Forelimb muscle (tissue), 1 donor: ENCODE measurements around the gene EIF5. TPM values are rescaled to one million over a fixed set of nuclear protein-coding genes. Genes with fewer than 3 reads are reported as not detected.

Experiments
- DNase-seq: peaks from one replicate; pipeline ENCODE4 v3.0.0-alpha.2; 2013; ENCODE audit warnings: low read depth
- polyA plus RNA-seq: library from polyadenylated mRNA; unstranded; fragments of 120-200 nt; gene quantifications from one replicate; pipeline ENCODE4 v1.2.1, GENCODE V29; 2013; ENCODE audit not compliant: insufficient read length

EIF5 gene
- polyA plus RNA-seq, 1 donor, result 205 TPM

DNA sequence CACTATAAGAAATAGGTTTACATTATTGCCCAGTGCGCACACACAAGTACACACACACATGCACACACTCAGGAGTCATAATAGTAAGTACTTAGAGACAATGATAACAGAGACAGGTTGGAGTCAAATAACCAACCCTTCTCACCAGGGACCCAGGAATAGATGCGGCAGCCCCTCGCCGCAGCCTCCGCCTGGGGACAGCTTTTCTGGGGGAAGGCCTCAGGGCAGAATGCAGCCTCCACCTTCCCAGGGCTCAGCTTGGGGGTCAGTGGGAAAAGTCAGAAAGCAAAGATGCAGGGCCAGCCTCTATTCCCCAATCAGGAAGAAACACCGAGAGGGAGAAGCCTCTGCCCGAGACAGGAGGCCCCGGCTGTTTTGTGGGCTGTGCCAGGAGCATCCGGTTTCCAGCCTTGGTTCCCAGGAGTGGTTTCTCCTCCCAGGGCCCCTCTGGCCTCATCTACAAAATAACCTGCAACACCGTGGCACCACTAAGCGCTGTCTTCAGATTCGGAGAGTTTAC is 23.4 kb upstream of the EIF5 start:
- DNase-seq, result no peak

DNA sequence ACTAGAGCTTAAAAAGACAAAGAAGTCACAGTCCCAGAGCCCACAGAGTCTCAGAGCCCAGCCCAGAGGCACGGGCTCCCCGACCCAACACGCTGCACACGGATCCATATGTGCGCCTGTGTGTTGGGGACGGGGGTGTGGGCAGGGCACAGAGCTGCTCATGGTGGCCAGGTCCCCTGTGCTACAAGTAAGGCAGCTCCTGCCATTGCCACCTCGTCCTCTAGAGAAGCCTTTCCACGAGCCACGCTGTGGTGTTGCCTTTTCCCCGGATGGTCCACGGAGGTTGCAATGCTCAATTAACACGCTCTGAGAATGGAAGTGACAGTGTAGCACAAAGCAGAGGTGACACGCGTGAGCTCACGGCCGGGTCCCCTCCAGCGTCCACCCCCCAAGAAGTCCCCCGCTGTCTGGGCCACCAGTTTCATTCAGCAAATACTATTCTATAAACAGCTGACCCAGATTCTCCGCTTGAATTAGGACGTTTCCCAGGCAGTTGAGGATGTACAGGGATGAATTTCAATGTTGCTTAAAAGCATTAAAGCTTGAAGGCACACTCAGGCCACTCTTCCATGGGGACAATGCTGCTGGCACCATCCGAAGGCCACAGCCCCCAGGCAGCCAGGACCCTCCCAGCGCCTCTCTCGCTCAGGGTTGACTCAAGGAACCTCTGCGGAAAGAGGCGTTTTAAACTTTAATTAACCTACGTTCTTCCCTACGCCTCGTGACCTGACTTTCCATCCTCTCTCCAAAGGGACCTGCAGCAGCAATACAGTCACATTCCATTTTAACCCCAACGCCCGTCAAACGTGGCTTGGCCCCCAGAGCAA is 22.7 kb upstream of the EIF5 start:
- no peak for DNase-seq

GRCh38 chr14:103312006-103312635 is 21.9 kb upstream of the EIF5 start:
- DNase-seq, result no peak

GRCh38 chr14:103313704-103314103 is 20.3 kb upstream of the EIF5 start:
- DNase-seq, result no peak

DNA sequence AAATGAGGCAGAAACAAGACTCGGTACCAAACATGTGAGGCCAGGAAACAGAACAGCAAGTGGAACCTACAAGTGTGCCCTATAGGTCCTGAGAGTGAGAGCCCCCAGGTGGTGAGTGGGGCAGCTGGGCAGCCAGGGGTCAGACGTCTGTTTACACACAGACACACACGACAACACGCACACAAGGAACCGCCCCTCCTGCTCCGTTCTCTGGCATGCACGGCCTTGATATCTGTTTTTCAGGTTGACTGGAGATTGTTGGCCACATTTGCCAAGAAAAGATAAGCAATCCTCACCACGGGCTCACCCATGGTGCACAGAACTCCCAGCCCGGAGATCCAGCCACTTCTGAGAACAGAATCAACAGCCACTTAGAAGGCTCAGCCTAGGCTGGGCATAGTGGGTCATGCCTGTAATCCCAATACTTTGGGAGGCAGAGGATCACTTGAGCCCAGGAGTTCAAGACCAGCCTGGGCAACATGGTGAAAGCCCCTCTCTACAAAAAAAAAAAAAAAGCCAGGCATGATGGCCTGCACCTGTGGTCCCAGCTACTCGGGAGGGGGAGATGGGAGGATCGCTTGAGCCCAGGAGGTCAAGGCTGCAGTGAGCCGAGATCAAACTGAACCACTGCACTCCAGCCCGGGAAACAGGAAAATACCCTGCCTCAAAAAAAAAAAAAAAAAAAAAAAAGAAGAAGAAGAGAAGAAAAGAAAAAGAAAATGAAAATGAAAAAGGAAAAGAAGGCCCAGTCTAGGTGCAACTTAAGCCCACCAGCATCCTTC is 19.4 kb upstream of the EIF5 start:
- no peak for DNase-seq

DNA sequence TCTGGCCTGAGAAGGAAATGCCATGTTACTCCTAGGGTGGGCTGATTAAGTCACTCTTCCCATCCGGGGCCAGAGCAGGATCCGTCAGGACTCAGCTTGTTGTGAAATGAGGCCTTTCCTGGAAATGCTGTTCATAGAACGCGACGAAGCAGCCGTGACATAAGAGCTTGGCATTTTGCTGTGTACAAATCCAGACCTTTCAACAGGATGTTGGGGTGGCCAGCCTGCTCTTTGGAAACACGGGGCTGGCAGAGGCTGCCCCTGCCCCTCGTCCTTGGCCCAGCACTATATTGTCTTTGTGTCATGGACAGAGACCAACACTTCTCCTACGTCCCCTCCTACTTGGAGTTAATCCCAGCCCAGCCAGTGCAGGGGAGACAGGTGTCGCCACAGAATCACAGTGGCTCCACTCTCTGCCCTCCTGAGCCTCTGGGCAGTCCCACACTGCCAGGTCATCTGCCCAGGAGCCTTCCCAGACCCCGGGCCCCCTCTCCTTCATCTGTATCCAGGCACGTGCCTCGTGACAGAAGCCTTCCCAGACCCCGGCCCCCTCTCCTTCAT is 18.6 kb upstream of the EIF5 start:
- no peak for DNase-seq

DNA sequence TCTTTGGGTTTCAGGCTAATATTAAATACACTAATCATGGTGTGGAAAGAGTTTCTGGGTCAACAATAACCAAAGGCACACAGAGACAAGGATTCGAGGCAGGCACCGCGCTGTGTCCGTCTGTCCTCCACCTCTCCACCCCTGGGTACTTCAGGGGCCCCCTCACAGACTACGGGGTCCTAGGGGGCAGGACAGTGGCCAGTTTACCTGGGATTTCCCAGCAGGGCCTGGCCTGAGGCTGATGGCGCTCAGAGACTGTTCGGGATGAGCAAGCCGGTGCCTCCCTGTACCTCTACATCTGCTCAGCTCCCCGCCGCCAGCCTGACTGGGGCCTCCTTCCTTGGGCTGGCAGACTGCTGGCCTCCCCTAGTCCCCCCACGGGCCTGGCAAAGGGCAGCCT is 18.1 kb upstream of the EIF5 start:
- DNase-seq, result no peak

DNA sequence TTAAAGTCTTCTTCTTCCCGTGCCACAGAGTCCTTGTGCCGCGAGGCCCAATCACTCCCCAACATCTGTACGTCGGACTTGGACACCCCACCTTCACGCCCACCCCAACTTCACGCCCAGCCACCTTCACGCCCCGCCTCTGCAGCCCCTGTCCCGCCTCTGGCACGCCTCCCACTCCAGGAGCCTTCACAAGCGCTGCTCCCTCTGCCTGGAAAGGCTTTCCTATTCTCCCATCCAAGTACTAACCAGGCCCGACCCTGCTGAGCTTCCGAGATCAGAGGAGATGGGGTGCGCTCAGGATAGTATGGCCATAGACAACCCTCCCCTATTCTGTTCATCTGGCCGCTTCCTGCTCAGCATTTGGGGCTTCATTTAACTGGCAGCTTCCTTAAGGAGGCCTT is 17.3 kb upstream of the EIF5 start:
- no peak for DNase-seq

- no peak for DNase-seq
Measured at GRCh38 chr14:103317251-103317650, 16.8 kb upstream of the EIF5 start.

- no peak for DNase-seq
Measured at GRCh38 chr14:103317976-103318580, 16.0 kb upstream of the EIF5 start.

- no peak for DNase-seq
Measured at GRCh38 chr14:103318750-103319419, 15.2 kb upstream of the EIF5 start.

DNA sequence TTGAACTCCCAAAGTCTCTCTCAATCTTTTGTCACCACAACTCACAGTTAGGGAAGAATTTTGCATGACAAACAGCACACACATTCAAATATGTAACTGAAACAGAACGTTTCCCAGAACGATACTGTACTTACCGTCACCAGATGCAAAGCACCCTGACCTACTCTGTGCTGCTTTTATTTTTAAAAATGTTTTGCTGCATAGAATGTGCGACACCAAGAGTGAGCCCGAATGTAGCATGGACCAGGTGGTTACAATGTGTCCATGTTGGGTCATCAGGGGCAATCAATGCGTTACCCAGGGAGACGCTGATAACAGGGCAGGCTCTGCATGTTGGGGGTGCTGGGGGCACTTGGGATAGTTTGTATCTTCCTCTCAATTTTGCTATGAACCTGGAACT is 14.6 kb upstream of the EIF5 start:
- DNase-seq, result no peak

DNA sequence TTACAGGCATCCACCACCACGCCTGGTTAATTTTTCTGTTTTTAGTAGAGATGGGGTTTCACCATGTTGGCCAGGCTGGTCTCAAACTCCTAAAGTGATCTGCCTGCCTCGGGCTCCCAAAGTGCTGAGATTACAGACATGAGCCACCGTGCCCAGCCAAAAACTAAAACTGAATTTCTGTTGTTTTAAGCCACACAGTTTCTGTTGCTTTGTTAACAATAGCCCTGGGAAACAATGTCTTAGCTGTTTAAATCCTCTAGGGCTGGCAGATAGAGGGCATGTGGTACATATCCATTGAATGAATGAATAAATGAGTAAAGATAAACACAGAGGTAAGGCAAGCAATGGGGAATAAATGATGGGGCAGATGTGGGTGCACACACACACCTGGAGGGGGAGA is 8.0 kb upstream of the EIF5 start:
- DNase-seq, result no peak

GRCh38 chr14:103328941-103329340 is 5.1 kb upstream of the EIF5 start:
- DNase-seq, result no peak

- no peak for DNase-seq
Measured at GRCh38 chr14:103329401-103330347, 4.4 kb upstream of the EIF5 start.

- DNase-seq, result no peak
Measured at GRCh38 chr14:103330536-103330935, 3.5 kb upstream of the EIF5 start.

GRCh38 chr14:103332143-103332919 is 1.7 kb upstream of the EIF5 start:
- DNase-seq, result no peak

- DNase-seq, result no peak
Measured at GRCh38 chr14:103334644-103335622, 896 bp downstream of the EIF5 start.
